Heart left ventricle (tissue), 16 donors: ENCODE data around the gene RBM5. TPM values are rescaled to one million over a fixed set of nuclear protein-coding genes. Genes with fewer than 3 reads are reported as not detected.
A peak's percentile ranks its signal among the peaks of the same experiment; 100 is the strongest.

Experiments used
- ATAC-seq, 4 donors: fragments of 200-7000 bp; cut with Tn5 transposase; one replicate each; pipeline ENCODE4 v1.9.1; 2020 to 2022; ENCODE audit warnings: moderate library complexity in 4 of 4, mild to moderate bottlenecking in 3 of 4, moderate number of reproducible peaks in 1 of 4
- DNase-seq, 5 donors: peaks; one replicate each; pipeline ENCODE4 v3.0.0-alpha.2; 2020
- H3K27ac ChIP-seq, 12 donors: fragments of 200-600 bp; sonication (generic) in 4 of 12; one replicate each; pipeline versions ENCODE4 v1.5.0 to v1.8.0; 2016 to 2022; ENCODE audit warnings: mild to moderate bottlenecking in 2 of 12
- H3K27me3 ChIP-seq, 9 donors: fragments of 200-600 bp; sonication (generic) in 2 of 9; one replicate each; pipeline versions ENCODE4 v1.5.1 to v1.8.0; 2016 to 2022; ENCODE audit warnings: mild to moderate bottlenecking in 3 of 9
- H3K36me3 ChIP-seq, 9 donors: fragments of 200-600 bp; sonication (generic) in 2 of 9; one replicate each; pipeline versions ENCODE4 v1.5.0 to v1.8.0; 2018 to 2022; ENCODE audit warnings: mild to moderate bottlenecking in 2 of 9
- H3K4me1 ChIP-seq, 12 donors: fragments of 200-600 bp; sonication (generic) in 4 of 12; one replicate each; pipeline versions ENCODE4 v1.5.0 to v1.8.0; 2016 to 2022; ENCODE audit warnings: mild to moderate bottlenecking in 3 of 12
- H3K4me3 ChIP-seq, 12 donors: fragments of 200-600 bp; sonication (generic) in 4 of 12; one replicate each; pipeline versions ENCODE4 v1.5.0 to v1.8.0; 2017 to 2022; ENCODE audit warnings: mild to moderate bottlenecking in 9 of 12, moderate library complexity in 4 of 12
- H3K9me3 ChIP-seq, 12 donors: fragments of 200-600 bp; sonication (generic) in 4 of 12; one replicate each; pipeline versions ENCODE4 v1.5.0 to v1.8.0; 2016 to 2022; ENCODE audit warnings: mild to moderate bottlenecking in 1 of 12
- POLR2A ChIP-seq, 2 donors: fragments of 450-650 bp; IDR thresholded peaks; one replicate each; pipeline ENCODE4 v1.6.1; 2017; ENCODE audit warnings: antibody characterized with exemption in 2 of 2, mild to moderate bottlenecking in 2 of 2, moderate library complexity in 2 of 2
- WGBS, 4 donors: extraction: QIAGEN DNeasy Blood & Tissue Kit in 2 of 4; methylation state at CpG; one replicate each; pipeline versions ENCODE4 v1.1.5 to v1.1.7; 2013 to 2018; 5-methylcytosine and 5-hydroxymethylcytosine counted together
- intact Hi-C, 10 donors: fragments of 100-400 bp; cut with DNase I; formaldehyde crosslinking; loops; one replicate each; pipeline versions ENCODE4 v1.11.1 to v1.14.2; 2022
- polyA plus RNA-seq, 2 donors: library from polyadenylated mRNA; stranded (reverse); fragments of 200-250 nt; gene quantifications; one replicate each; pipeline ENCODE4 v1.2.3, GENCODE V29; 2013
- total RNA-seq, 9 donors: library from RNA; depleted of rRNA in 2 of 9; stranded (reverse); fragments of >200 nt in 2 of 9; fragmentation: NEBNext Ultra II Directional in 3 of 9; extraction: Animal tissue kit (Norgen Biotek cat#: 25700) in 3 of 9; gene quantifications; one replicate each; pipeline versions ENCODE4 v1.1.0 to v1.2.4, GENCODE V29; 2016 to 2023
- TF ChIP-seq, protein P1 (sequence below), 12 donors: fragments of 200-600 bp; sonication (generic) in 4 of 12; IDR thresholded peaks; one replicate each; pipeline versions ENCODE4 v1.5.0 to v1.8.0; 2018 to 2022; ENCODE audit warnings: antibody characterized with exemption in 12 of 12, mild to moderate bottlenecking in 5 of 12
- donor health status: ischemic (EF 13 %, LVEDD 7.1; RV severe dilation, severe dysfunction).
- donor health status: healthy with polysubstance abuse.
- donor health status: DM: no; HTN: yes; CAD: no.
- donor health status: DM: no; HTN: no; CAD: no.
- donor health status: ischemic (EF 25% LVEDD 6.9; RV normal size, moderate dysfunction).
- donor health status: ischemic (EF 25% LVEDD 5.7; RV mildly dilated, moderate dysfunction).
- donor health status: healthy.
- donor health status: DM: yes; HTN: yes; CAD: no.
- donor health status: ischemic (EF 35%, LVEDD 5.7; RV mildly dilated, moderate dysfunction).
- donor health status: nonischemic (EF 11% LVEDD 7.7; RV severe dilation, severe dysfunction).
- donor health status: DM: yes; HTN: yes; CAD: no.
- donor health status: PGD.
- donor health status: ischemic (EF 29% LVEDD 5.4; RV normal size, mild dysfunction).
- donor health status: nonischemic (EF 23%, LVEDD 6.1; RV moderate dilation, normal function).

Gene RBM5
- total and polyA plus RNA-seq, 11 donors: 32.5 to 77.3 (median 52.2) TPM

DNA sequence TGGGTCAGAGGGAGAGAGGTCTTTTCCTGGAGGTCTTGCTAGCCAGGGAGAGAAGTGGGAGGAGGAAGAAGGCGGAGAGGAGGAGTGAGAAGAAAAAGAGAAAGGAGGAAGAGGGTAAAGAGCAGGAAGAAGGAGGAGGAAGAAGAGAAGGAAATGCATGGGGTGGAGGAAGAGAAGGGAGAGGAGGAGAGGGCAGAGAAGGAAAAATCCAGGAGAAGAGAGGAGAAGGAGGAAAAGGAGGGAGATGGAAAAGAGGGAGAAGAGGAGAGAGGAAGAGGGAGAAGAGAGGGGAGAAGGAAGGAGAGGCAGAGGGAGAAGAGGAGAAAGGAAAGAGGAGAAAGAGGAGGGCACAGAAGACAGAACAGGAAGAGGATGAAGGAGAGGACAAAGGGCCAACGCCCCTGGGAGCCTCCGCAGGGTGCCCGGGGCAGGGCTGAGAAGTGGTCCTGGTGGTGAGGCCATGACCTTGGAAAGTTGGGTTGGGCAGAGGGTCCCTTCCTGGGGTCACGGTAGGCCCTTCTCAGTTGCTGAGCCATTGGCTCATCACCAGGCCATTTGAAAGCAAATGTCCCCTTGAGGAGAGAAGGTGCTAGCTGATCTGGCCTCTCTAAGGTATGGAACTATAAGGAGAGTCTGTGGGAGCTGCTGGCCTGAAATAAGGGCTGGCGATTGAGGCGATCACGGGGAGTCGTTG, 65.2 kb downstream of the RBM5 start:
- H3K4me1 ChIP-seq: peaks cover 0 to 43% (median 11%) of the 10 kb centered on the region in 12 donors
- WGBS, 4 donors: 58 to 63% (median 61%) methylated on average over 9 of the region's 9 CpGs
- no peaks in the 10 kb centered on the region for H3K36me3 ChIP-seq
- peaks cover 0 to 23% (median 0%) of the 10 kb centered on the region in 9 donors for H3K27me3 ChIP-seq
- intact Hi-C loops: loop anchor here in 4 of 10 donors (2.0 kb wide), 3 partner anchors 31 to 35 kb away; no protein-coding TSS in a partner anchor
- H3K27ac ChIP-seq: peak overlapping the region in 1 of 12 donors; percentile 9
- H3K4me3 ChIP-seq: peak overlapping the region in 9 of 12 donors; percentile 38 to 79 (median 62)
- TF ChIP-seq, protein P1, sequence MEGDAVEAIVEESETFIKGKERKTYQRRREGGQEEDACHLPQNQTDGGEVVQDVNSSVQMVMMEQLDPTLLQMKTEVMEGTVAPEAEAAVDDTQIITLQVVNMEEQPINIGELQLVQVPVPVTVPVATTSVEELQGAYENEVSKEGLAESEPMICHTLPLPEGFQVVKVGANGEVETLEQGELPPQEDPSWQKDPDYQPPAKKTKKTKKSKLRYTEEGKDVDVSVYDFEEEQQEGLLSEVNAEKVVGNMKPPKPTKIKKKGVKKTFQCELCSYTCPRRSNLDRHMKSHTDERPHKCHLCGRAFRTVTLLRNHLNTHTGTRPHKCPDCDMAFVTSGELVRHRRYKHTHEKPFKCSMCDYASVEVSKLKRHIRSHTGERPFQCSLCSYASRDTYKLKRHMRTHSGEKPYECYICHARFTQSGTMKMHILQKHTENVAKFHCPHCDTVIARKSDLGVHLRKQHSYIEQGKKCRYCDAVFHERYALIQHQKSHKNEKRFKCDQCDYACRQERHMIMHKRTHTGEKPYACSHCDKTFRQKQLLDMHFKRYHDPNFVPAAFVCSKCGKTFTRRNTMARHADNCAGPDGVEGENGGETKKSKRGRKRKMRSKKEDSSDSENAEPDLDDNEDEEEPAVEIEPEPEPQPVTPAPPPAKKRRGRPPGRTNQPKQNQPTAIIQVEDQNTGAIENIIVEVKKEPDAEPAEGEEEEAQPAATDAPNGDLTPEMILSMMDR (IDR thresholded peaks at IDR 0.05): no peak
- no peak for TF ChIP-seq POLR2A (IDR thresholded peaks at IDR 0.05)
- no peak for DNase-seq
- H3K9me3 ChIP-seq: no peaks in the 10 kb centered on the region
- ATAC-seq: no peak

GRCh38 chr3:50154476-50154839, 65.7 kb downstream of the RBM5 start:
- Histone ChIP-seq H3K27me3 (peaks cover 0 to 23% (median 0%) of the 10 kb centered on the region in 9 donors), H3K4me1 (peaks cover 0 to 48% (median 13%) of the 10 kb centered on the region in 12 donors), H3K27ac (peak overlapping the region in 2 of 12 donors; percentile 9 to 75), H3K9me3 (no peaks in the 10 kb centered on the region), H3K4me3 (peak overlapping the region; percentile 38 to 79 (median 62)), H3K36me3 (no peaks in the 10 kb centered on the region)
- DNase-seq (no peak), ATAC-seq (peak in 3 of 4 donors; percentile 25 to 49 (median 47))
- 3 to 10% (median 5%) methylated on average over 6 to 34 of the region's 34 CpGs for WGBS, 4 donors
- TF ChIP-seq, protein P1 (IDR thresholded peaks at IDR 0.05): peak in 9 of 12 donors; percentile 7 to 49 (median 32)
- no peak for TF ChIP-seq POLR2A (IDR thresholded peaks at IDR 0.05)
- intact Hi-C loops: loop anchor here in 3 of 10 donors (2.0 kb wide), 2 partner anchors 34 kb away; no protein-coding TSS in a partner anchor

DNA sequence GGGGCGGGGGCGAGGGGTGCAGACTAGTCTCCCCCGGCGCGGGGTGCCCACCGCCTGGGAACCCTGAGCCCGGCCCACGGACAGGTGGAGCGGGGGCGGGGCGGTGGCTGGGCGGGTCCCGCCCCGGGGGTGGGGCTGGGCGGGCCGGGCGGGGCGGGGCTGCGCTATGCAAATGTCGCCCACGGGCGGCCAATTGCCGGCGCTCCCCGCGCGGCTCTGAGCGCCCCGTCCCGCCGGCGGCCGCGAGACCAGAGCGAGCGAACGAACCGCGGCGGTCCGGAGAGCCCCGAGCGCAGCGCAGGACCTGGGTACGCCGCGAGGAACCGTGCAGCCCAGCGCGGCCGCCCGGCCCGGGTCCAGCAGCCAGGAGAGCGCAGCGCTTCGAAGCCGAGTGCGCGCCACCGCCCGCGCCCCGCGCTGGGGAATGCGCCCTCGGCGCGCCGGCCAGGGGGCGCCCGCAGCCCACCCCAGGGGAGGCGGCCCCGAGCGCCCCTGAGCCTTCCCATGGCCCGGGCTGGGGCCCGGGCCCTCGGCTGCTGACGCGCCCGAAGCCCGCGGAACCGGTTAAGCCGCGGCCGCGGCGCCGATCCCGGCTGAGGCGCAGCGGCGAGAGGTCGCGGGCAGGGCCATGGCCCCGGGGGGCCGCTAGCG, 66.2 kb downstream of the RBM5 start, which contains the start of gene SEMA3F:
Gene SEMA3F (plus strand): TSS at position 485 of the 651 bp plus-strand sequence. CDS start 4,299 bp downstream, outside the sequence.
- Histone ChIP-seq H3K4me3 (peak within 1 kb of the TSS; percentile 40 to 79 (median 62)), H3K9me3 (no peaks in the 10 kb centered on the region), H3K4me1 (peaks cover 0 to 51% (median 18%) of the 10 kb centered on the region in 12 donors), H3K27ac (peak within 1 kb of the TSS; percentile 61 to 92 (median 80)), H3K36me3 (no peaks in the 10 kb centered on the region), H3K27me3 (peaks cover 0 to 23% (median 0%) of the 10 kb centered on the region in 9 donors)
- 0 to 1% (median 1%) methylated on average over 55 to 98 of the region's 98 CpGs for WGBS, 4 donors
- ATAC-seq (peak; percentile 52 to 91 (median 75)), DNase-seq (peak; percentile 55 to 81 (median 67))
- TF ChIP-seq POLR2A (IDR thresholded peaks at IDR 0.05): peak in 1 of 2 donors; percentile 76
- TF ChIP-seq, protein P1 (IDR thresholded peaks at IDR 0.05): peak in 8 of 12 donors; percentile 19 to 52 (median 34)
- intact Hi-C loops: loop anchor here in 4 of 10 donors (1.0 to 2.0 kb wide), 3 partner anchors 34 kb away; no protein-coding TSS in a partner anchor
